ENCODE measurements around the gene A3GALT2. TPM values are rescaled to one million over a fixed set of nuclear protein-coding genes. Genes with fewer than 3 reads are reported as not detected.

Gene A3GALT2
- total and polyA plus RNA-seq, 5 donors, result not detected

GRCh38 chr1:33275706-33276572 is 45.0 kb downstream of the A3GALT2 start:
- Histone ChIP-seq H3K9me3 (ENCODE audit: control insufficient read depth, low read length) (no peaks in the 10 kb centered on the region), H3K4me3 (ENCODE audit: low read length) (no peak overlapping the region), H3K27ac (ENCODE audit: low read length) (no peak overlapping the region), H3K27me3 (ENCODE audit: control insufficient read depth, insufficient read depth) (no peaks in the 10 kb centered on the region), H3K4me1 (ENCODE audit: control insufficient read depth, insufficient read depth, low read length) (peaks cover 4% of the 10 kb centered on the region)
- no peak for DNase-seq
- no peak for ATAC-seq
- intact Hi-C loops (cut with DNase I), result no loop called here
- 96% methylated on average over 45 of the region's 45 CpGs for WGBS

GRCh38 chr1:33275195-33275594 is 45.7 kb downstream of the A3GALT2 start:
- H3K27ac ChIP-seq (ENCODE audit: low read length), result no peak overlapping the region
- peaks cover 4% of the 10 kb centered on the region for H3K4me1 ChIP-seq (ENCODE audit: control insufficient read depth, insufficient read depth, low read length)
- H3K4me3 ChIP-seq (ENCODE audit: low read length), result no peak overlapping the region
- 78% methylated on average over 6 of the region's 6 CpGs for WGBS
- ATAC-seq (no peak), DNase-seq (no peak)
- no peaks in the 10 kb centered on the region for H3K9me3 ChIP-seq (ENCODE audit: control insufficient read depth, low read length)
- intact Hi-C loops (cut with DNase I), result no loop called here
- no peaks in the 10 kb centered on the region for H3K27me3 ChIP-seq (ENCODE audit: control insufficient read depth, insufficient read depth)

- DNase-seq (no peak), ATAC-seq (no peak)
- no peak overlapping the region for H3K27ac ChIP-seq (ENCODE audit: low read length)
- no peak overlapping the region for H3K4me3 ChIP-seq (ENCODE audit: low read length)
- intact Hi-C loops (cut with DNase I), result no loop called here
- peaks cover 4% of the 10 kb centered on the region for H3K4me1 ChIP-seq (ENCODE audit: control insufficient read depth, insufficient read depth, low read length)
- H3K9me3 ChIP-seq (ENCODE audit: control insufficient read depth, low read length), result no peaks in the 10 kb centered on the region
- no peaks in the 10 kb centered on the region for H3K27me3 ChIP-seq (ENCODE audit: control insufficient read depth, insufficient read depth)
- 100% methylated on average over 1 of the region's 1 CpG for WGBS
Measured at GRCh38 chr1:33274446-33274845, 46.5 kb downstream of the A3GALT2 start.

- H3K27ac ChIP-seq (ENCODE audit: low read length), result no peak overlapping the region
- WGBS, result 81% methylated on average over 7 of the region's 7 CpGs
Measured at GRCh38 chr1:33273961-33274371, 46.9 kb downstream of the A3GALT2 start.

GRCh38 chr1:33273406-33273805 is 47.5 kb downstream of the A3GALT2 start:
- Histone ChIP-seq H3K9me3 (ENCODE audit: control insufficient read depth, low read length) (no peaks in the 10 kb centered on the region), H3K27ac (ENCODE audit: low read length) (no peak overlapping the region), H3K4me3 (ENCODE audit: low read length) (no peak overlapping the region), H3K27me3 (ENCODE audit: control insufficient read depth, insufficient read depth) (no peaks in the 10 kb centered on the region), H3K4me1 (ENCODE audit: control insufficient read depth, insufficient read depth, low read length) (peaks cover 7% of the 10 kb centered on the region)
- ATAC-seq (no peak), DNase-seq (no peak)
- 84% methylated on average over 3 of the region's 3 CpGs for WGBS
- intact Hi-C loops (cut with DNase I), result no loop called here

More at GRCh38 chr1:33273961-33274371, 46.9 kb downstream of the A3GALT2 start:
- DNase-seq (no peak), ATAC-seq (no peak)
- intact Hi-C loops (cut with DNase I), result no loop called here
- Histone ChIP-seq H3K4me1 (ENCODE audit: control insufficient read depth, insufficient read depth, low read length) (peaks cover 4% of the 10 kb centered on the region), H3K9me3 (ENCODE audit: control insufficient read depth, low read length) (no peaks in the 10 kb centered on the region), H3K4me3 (ENCODE audit: low read length) (no peak overlapping the region), H3K27me3 (ENCODE audit: control insufficient read depth, insufficient read depth) (no peaks in the 10 kb centered on the region)

- Histone ChIP-seq H3K4me3 (ENCODE audit: low read length) (no peak overlapping the region), H3K4me1 (ENCODE audit: control insufficient read depth, insufficient read depth, low read length) (peaks cover 7% of the 10 kb centered on the region), H3K27me3 (ENCODE audit: control insufficient read depth, insufficient read depth) (no peaks in the 10 kb centered on the region), H3K9me3 (ENCODE audit: control insufficient read depth, low read length) (no peaks in the 10 kb centered on the region), H3K27ac (ENCODE audit: low read length) (no peak overlapping the region)
- intact Hi-C loops (cut with DNase I), result no loop called here
- DNase-seq, result no peak
- 73% methylated on average over 1 of the region's 1 CpG for WGBS
- no peak for ATAC-seq
Measured at GRCh38 chr1:33272930-33273329, 48.0 kb downstream of the A3GALT2 start.

- Histone ChIP-seq H3K27me3 (ENCODE audit: control insufficient read depth, insufficient read depth) (no peaks in the 10 kb centered on the region), H3K9me3 (ENCODE audit: control insufficient read depth, low read length) (no peaks in the 10 kb centered on the region), H3K27ac (ENCODE audit: low read length) (no peak overlapping the region), H3K4me1 (ENCODE audit: control insufficient read depth, insufficient read depth, low read length) (peaks cover 7% of the 10 kb centered on the region), H3K4me3 (ENCODE audit: low read length) (no peak overlapping the region)
- 37% methylated on average over 3 of the region's 3 CpGs for WGBS
- no peak for DNase-seq
- ATAC-seq, result no peak
- intact Hi-C loops (cut with DNase I), result no loop called here
Measured at GRCh38 chr1:33272509-33272908, 48.4 kb downstream of the A3GALT2 start.

- Histone ChIP-seq H3K27ac (ENCODE audit: low read length) (no peak overlapping the region), H3K9me3 (ENCODE audit: control insufficient read depth, low read length) (no peaks in the 10 kb centered on the region), H3K4me3 (ENCODE audit: low read length) (no peak overlapping the region), H3K27me3 (ENCODE audit: control insufficient read depth, insufficient read depth) (no peaks in the 10 kb centered on the region), H3K4me1 (ENCODE audit: control insufficient read depth, insufficient read depth, low read length) (peaks cover 7% of the 10 kb centered on the region)
- 75% methylated on average over 13 of the region's 13 CpGs for WGBS
- intact Hi-C loops (cut with DNase I), result no loop called here
- no peak for DNase-seq
- no peak for ATAC-seq
Measured at GRCh38 chr1:33271666-33272505, 49.0 kb downstream of the A3GALT2 start.

GRCh38 chr1:33270808-33271465 is 50.0 kb downstream of the A3GALT2 start:
- Histone ChIP-seq H3K27me3 (ENCODE audit: control insufficient read depth, insufficient read depth) (no peaks in the 10 kb centered on the region), H3K9me3 (ENCODE audit: control insufficient read depth, low read length) (no peaks in the 10 kb centered on the region), H3K27ac (ENCODE audit: low read length) (no peak overlapping the region), H3K4me1 (ENCODE audit: control insufficient read depth, insufficient read depth, low read length) (peaks cover 11% of the 10 kb centered on the region), H3K4me3 (ENCODE audit: low read length) (no peak overlapping the region)
- no peak for DNase-seq
- WGBS, result 77% methylated on average over 7 of the region's 7 CpGs
- intact Hi-C loops (cut with DNase I), result no loop called here
- ATAC-seq, result no peak

GRCh38 chr1:33270379-33270778 is 50.5 kb downstream of the A3GALT2 start:
- peaks cover 11% of the 10 kb centered on the region for H3K4me1 ChIP-seq (ENCODE audit: control insufficient read depth, insufficient read depth, low read length)
- intact Hi-C loops (cut with DNase I), result no loop called here
- ATAC-seq (no peak), DNase-seq (no peak)
- no peak overlapping the region for H3K27ac ChIP-seq (ENCODE audit: low read length)
- WGBS, result 93% methylated on average over 5 of the region's 5 CpGs
- no peaks in the 10 kb centered on the region for H3K27me3 ChIP-seq (ENCODE audit: control insufficient read depth, insufficient read depth)
- no peak overlapping the region for H3K4me3 ChIP-seq (ENCODE audit: low read length)
- H3K9me3 ChIP-seq (ENCODE audit: control insufficient read depth, low read length), result no peaks in the 10 kb centered on the region

- WGBS, result 72% methylated on average over 5 of the region's 5 CpGs
- no peak overlapping the region for H3K27ac ChIP-seq (ENCODE audit: low read length)
Measured at GRCh38 chr1:33269621-33270020, 51.3 kb downstream of the A3GALT2 start.

More at GRCh38 chr1:33269621-33270020, 51.3 kb downstream of the A3GALT2 start:
- no peak for ATAC-seq
- Histone ChIP-seq H3K9me3 (ENCODE audit: control insufficient read depth, low read length) (no peaks in the 10 kb centered on the region), H3K4me1 (ENCODE audit: control insufficient read depth, insufficient read depth, low read length) (peaks cover 11% of the 10 kb centered on the region), H3K4me3 (ENCODE audit: low read length) (no peak overlapping the region), H3K27me3 (ENCODE audit: control insufficient read depth, insufficient read depth) (no peaks in the 10 kb centered on the region)
- DNase-seq, result no peak
- intact Hi-C loops (cut with DNase I), result no loop called here
